Effector CD4-positive, alpha-beta T cell (primary cell): Measurements from ENCODE around the gene PHF21B.
"Not testable (repeated sequence)": the region's sequence is repeated elsewhere in the genome, so short reads cannot be mapped to it uniquely, and the experiment has no call there.

Experiments
- DNase-seq: peaks from one replicate; pipeline ENCODE4 v3.0.0-alpha.2; 2020

The PHF21B gene

DNA sequence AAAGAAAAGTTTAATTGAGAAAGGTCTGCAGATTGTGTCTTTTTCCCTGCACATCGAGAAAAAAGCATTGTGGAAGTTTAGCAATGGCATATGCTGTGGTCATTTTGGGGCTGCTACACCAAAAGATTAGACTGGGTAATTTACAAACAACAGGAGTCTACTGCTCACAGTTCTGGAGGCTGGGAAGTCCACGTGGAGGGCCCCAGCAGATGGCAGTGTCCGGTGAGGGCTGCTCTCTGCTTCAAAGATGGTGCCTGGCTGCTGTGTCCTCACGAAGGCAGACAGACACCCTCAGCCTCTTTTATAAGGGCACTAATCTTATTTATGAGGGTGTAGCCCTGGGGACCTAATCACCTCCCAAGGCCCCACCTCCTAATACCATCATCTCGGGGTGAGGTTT lies 21.1 kb downstream of the PHF21B start:
- no peak for DNase-seq

DNA sequence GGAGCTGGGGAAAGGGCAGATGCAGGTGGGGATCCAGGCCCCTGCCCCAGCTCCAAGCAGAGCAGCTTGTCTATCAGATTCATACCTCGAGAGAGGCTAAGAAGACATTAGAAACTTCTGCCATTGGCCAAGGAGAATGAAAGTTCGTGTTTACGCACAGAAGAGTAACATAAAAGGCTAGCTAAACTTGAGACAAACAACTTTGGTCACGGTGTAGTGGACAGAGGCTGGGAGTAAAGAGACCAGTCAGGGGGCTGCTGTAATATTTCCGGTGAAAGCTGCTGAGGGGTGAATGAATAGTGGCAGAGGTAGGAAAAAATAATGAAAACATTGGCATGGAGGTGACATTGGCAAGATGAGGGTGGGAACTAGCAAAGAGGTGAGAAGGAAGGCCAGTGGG lies 22.9 kb downstream of the PHF21B start:
- no peak for DNase-seq

DNA sequence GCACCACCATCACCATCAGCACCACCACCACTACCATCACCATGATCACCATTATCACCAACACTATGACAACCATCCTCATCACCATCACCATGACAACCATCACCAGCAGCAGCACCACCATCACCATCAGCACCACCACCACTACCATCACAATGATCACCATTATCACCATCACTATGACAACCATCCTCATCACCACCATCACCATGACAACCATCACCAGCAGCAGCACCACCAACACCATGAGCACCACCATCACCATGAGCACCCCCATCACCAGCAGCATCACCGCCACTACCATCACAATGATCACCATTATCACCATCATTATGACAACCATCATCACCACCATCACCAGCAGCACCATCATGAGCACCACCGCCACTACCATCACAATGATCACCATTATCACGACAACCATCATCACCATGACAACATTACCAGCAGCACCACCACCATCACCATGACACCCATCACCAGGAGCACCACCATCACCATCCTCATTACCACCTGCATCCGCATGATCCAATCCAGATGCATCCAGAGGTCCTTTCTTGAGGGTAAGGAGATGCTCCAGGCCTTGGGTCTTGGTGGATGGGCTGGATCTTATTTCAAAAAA lies 23.8 kb downstream of the PHF21B start:
- no peak for DNase-seq

DNA sequence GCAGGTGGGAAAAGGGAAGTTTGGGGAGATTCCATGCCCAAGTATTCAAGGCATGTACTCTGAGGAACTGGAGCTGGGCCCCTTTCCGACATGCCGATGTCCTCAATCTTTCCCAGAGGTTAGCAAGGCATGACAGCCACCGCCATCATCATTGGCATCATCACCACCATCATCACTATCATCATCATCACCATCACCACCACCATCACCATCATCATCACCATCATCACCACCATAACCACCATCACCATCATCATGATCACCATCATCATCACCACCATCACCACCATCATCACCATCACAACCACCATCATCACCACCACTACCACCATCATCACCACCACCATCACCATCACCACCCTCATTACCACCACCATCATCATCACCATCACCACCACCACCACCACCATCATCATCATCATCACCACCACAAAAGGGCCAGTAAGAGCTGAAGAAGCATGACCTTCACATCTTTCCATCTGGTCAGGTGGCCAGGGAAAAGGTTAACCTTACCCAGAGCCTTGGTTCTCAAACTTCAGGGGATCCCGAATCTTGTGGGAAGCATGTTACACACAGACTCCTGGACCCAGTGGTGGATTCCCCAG lies 25.8 kb downstream of the PHF21B start:
- no peak for DNase-seq

DNA sequence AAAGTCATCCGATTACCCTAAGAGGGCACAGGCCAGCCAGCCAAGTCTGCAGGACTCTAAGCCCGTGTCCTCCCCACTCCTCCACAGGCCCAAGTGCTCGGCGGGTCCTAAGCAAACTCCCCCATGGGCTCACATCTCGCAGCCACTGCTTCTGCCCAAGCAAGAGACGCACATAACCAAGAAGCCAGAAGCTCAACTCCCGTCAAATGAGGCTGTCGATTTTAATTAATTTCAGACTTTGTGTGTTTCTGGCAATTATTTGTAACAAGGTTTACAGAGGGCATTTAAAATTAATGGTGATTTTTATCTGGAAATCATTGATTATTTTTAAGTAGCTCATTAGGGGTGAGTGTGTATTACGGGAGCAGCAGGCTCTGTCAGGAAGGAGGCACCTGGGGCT lies 27.4 kb downstream of the PHF21B start:
- DNase-seq: no peak

DNA sequence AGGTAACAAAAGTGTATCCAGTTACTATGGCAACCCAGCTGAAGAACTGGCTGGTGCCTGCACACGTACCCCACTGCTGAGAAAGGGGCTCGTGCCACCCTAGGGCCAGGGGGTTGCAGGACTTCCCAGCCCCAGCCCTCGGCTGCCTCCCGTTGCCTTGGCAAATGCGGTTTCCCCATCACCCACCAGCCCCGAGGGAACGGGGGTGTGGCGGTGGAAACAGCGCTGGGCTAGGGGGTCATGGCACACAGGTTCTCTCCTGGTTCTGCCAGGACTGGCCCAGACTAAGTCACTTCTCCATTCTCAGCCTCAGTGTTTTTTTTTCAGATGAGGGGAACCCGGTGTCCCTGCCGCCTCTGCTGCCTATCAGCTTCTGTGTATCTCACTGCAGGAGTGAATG lies 27.9 kb downstream of the PHF21B start:
- no peak for DNase-seq

DNA sequence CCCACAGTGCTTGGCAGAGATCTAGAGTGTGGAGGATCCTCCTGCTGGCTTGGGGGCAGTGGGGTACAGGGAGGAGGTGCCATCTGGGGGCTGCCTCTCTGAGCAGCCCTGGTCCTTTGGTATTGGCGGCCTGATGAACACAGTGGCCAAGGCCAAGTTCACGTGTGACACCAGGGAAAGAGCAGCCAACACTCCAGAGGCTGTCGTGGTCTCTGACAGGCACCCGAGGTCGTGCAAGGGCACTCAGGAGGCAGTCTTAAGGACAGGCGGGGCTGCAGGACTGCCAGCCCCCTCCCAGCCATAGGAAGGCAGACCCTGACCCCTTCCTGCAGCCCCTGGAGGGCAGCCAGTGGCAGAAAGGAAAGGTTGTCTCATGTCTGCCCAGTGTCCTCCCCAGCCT lies 30.7 kb downstream of the PHF21B start:
- DNase-seq: no peak

DNA sequence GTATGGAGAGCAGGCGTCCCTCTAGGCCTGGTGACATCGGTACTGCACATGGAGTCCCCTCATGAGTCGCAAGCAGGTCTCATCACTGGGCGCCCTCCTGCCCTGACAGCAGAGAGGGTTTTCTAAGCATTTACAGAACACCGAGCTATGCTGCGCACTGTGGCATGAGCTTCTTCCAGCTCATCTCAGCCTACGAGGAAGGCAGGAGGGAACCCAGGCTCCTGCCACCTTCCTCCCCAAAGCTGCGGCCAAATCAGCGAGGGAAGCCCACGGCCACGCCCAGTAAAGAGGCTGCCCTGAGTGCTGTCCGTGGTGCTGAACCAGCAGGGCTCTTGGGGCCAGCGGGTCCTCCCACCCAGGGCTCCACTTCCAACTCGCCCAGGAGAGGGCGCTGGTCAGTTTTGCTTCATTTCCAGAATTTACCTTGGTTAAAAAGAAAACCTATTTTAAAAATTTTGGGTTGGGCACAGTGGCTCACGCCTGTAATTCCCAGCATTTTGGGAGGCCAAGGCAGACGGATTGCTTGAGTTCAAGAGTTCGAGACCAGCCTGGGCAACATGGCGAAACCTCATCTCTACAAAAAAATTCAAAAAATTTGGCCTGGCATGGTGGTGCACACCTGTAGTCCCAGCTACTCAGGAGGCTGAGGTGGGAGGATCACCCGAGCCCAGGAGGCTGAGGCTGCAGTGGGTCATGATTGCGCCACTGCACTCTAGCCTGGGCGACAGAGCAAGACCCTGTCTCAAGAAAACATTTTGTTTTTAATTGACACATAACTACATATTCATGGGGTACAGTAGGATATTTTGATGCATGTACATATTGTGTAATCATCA lies 34.2 kb downstream of the PHF21B start:
- peak; percentile 24 for DNase-seq

DNA sequence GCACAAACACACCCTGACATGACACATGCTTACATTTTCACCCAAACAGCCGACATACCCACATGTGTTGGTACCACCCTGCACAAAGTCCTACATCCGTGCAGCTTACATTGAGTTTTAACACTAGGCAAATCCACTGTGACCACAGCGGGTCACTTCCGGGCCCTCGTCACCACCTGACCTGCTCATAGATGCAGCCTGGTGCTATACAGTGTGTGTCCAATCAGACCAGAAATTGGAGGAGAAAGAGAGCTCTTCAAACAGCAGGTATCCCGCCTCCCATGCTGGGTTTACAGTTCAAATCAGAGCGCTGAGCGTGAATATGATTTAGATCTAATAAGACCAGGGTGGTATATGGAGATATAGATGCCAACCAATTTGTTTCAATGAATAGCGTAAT lies 35.4 kb downstream of the PHF21B start:
- no peak for DNase-seq

DNA sequence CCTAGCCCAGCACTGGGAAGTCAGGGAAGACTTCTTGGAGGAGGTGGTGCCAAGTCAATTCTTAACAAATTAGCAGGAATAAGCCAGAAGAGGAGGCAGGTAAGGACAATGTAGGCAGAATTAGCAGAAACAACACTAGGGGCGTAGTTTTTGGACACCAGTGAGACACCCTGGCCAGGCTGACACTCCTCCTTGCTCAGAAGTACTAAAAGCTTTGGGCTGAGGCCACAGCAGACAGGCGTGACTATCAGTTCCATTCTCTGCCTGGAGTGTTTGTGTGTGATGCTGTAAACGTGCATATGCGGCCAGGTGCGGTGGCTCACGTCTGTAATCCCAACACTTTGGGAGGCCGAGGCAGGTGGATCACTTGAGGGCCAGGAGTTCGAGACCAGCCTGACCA lies 36.0 kb downstream of the PHF21B start:
- no peak for DNase-seq

DNA sequence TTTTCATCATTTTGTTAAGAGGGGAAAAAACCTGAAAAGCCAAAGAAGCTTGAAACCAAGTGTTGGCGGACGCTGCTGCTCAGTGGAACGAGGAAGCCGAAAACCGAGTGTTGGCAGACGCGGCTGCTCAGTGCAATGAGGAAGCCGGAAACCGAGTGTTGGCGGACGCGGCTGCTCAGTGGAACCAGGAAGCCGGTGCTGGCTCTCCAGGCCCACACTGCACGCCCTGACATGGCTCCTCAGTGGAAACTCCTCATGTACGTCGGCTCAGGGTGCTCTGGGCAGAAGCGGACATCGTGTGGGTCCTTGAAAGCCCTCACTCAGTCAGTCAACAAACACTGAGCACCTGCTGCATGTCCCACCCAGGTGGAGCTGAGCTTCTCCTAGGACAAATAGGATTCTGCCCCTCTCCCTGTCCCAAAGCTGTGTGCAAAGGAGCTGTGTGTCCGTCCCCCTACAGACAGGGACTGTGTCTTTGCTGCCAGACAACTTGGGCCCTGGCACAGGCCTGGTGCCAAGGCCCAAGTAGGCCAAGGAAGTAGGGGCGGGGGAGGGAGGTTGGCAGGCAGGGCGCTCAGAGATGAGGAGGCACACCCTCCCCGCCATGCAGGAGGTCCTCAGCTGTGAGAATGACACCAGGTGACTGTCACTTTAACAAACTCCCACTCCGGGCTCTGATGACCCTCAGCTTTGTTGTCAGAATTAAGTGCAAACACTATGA lies 37.3 kb downstream of the PHF21B start:
- no peak for DNase-seq

DNA sequence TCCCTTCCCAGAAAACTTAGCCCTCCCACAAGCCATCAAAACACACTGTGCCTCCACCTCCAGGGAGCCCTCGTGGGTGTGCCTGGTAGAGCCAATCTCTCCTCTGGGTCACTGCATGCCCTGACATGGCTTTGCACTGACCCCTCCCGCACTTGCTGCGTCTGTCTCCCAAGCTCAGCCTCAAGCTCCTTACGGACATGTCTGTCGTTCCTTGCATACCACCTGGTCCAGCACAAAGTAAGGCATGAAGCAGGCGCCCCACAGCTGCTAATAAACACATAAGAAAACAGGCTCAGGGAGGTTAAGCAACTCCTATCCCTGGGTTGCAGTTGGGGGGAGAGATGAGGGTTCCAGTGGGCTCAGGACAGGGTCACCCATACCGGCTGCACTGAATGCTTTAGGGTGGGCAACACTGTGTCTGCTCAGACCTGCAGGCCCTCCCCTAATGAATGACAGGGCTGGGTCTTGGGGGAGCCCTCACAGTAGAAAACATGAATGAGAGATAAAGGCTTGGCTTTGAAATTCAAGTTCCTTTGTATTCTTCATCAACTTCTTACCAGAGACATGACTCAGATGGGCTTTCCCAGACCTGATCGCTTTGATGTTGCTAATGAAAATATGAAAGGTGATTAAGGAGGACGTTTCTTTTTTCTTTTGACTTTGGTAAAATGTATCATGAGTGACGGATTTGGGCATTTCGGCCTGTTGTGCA lies 38.0 kb downstream of the PHF21B start:
- no peak for DNase-seq

DNA sequence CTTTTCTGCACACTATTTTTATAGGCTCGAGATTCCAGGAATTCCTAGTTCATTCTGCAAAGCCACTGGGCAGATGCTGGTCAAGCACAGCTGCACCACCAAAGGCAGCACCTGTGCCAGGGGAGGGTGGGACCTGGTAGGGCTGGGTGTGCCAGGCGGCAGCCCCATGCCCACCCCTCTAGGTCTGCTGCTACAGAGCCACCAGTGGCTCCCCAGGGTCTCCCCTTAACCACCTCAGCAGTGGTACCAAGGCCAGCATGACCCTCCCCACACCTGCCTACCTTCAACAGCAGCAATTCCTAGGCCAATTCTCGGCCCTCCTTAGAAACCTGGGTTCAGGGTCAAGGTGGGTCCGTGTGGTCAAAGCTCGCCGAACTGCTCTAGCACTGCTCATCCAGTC lies 39.5 kb downstream of the PHF21B start:
- no peak for DNase-seq

DNA sequence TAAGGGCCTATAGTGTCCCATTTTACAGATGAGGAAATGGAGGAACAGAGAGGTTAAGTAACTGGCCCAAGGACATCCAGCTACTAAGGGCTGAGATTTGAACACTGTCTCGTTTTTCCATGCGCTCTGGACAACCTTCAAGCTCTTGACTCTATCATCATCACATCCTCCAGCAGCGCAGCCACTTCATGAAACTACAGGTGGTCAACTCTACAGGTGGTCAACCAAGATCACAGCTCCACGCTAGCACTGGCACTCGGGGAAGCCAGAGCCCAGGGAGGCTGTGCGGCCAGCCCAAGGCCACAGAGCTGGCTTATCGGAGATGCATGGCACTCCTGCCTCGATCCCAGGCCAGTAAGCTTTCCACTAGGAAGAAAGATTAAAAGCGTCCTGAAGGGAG lies 40.0 kb downstream of the PHF21B start:
- no peak for DNase-seq

DNA sequence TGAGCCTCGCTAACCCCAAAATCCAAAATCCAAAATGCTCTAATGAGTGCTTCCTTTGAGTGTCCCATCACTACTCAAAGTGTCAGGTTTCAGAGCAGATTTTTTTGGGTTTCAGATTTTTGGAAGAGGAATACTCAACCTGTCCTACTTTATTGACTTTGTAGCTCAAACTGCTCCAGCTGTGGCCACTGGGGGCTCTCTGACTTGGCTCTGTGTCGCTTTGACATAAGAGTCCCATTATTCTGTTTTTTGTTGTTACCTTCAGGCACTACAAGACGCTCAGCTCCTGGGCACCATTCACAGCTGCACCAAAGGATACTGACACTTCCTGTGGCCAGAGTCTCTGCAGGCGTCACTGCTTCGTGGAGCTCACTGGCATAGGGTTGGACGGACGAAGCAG lies 41.1 kb downstream of the PHF21B start:
- DNase-seq: no peak

DNA sequence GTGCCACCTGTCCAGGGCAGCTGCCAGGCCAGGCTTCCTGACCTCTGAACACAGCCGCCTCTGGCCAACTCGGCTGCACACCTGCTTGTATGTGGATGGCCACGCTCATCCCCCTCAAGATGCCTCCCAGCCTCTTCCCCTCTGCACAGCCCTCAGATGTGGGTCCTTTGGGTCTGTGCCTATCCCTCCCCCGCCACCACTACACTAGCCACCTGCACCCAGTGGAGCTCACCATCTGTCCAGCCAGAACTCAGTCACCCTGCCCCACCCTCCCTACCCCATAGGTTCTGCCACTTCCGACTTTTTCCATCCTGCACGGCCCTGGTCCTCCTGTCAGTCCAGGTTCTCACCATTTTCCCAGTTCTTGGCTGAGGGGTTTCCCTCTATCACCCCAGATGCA lies 44.6 kb downstream of the PHF21B start:
- no peak for DNase-seq

DNA sequence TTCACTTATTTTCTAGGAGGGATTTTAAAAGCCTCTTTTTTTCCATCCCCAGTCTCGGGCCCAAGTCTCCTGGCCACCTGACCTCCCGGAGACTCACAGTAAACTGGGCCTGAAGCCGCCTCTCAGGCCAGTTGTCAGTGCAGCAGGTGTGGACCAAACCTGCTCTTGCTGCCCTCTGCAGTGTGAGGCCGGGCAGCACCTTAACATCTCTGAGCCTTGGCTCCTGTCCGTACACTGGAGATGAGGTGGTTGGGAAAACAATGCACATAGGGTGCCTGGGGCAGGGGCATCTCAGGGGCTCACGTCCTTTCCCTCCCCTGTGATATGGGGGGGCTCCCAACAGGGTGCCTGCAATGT lies 45.1 kb downstream of the PHF21B start:
- no peak for DNase-seq

DNA sequence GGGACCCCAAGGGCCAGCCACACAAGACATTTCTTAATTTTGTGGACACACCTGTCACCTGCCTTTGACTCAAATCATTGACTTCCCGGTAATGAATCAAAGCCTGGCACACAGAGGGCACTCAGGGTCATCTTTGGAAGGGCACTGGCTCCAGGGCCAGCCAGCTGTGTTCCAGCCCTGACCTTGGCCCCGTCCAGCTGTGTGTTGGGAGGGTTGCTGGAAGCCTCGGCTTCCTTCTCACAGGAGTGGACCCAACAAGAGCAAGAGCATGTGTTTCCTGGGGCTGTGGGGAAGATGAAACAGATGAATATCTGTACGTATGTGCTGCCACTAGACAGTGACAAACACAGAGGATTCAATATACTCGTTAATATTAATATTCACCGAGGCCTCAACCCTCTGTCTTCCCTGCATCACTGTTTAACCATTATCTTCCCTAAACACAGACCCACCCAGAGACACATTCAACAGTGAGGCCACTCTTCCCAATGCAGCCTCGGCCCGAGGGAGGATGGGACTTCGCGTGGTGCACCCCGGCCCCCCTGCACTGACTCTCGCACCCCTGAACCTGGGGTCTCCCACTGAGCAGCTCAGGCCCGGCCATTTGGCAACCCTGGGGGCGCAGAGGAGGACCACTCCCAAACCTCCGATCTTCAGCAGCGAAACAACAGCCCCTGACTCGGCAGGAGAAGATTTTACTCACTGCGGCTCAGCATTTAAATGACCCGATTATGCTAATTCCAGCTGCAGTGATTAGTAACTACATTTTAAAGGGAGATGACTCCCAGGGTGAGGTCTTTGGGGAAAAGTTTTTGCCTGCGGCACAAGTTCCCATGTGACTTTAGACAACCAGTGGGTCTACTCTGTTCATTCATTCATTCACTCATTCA lies 45.7 kb downstream of the PHF21B start:
- no peak for DNase-seq

DNA sequence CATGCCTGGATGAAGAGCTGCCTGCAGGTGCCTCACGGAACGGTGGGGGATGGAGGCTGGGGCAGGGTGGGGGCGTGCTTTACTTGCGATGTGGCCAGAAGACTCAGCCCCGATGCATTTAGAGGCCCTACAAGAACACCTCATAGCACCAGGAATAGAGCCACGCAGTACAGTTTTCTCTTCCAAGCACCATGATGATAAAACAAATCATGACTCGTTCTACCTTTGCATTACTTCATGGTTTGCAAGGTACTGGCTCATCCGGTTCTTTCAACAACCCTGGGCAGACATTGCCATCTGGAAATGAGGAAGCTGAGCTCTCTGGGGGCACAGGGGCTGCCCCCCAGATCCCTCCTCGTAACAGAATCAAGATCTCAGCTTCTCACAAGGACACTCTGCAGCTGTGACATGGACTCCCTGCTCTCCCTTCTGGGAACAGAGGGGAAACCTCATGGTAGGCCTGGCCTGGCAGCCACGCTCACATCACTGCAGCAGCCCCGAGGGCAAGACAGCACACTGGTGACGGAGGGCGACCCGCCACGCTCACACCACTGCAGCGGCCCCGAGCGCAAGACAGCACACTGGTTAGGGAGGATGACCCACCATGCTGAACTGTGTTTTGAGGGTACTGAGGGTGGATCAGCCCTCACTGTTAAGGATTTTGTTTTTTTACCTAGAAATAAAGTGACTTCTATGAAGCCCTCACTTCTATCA lies 46.9 kb downstream of the PHF21B start:
- no peak for DNase-seq

DNA sequence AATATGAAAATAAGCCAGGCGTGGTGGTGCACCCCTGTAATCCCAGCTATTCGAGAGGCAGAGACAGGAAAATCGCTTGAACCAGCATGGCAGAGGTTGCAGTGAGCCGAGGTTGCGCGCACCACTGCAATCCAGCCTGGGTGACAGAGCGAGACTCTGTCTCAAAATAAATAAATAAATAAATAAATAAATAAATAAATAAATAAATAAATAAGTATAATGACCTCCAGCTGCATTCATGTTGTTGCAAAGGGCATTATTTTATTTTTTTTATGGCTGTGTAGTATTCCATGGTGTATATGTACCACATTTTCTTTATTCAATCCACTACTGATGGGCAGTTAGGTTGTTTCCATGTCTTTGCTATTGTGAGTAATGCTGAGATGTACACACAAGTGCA lies 48.1 kb downstream of the PHF21B start:
- DNase-seq: not testable (repeated sequence)
